GM13976 (cell line): ENCODE data around the gene GANAB.

Source experiments
- DNase-seq: peaks from one replicate; pipeline ENCODE4 v3.0.0; 2012; ENCODE audit warnings: low spot score
- in situ Hi-C: fragments of 300-500 bp; cut with MboI; formaldehyde crosslinking; loops from one replicate; pipeline ENCODE4 v1.12.0; 2022; ENCODE audit warnings: low sequenced_read_pairs, mixed read lengths, inconsistent platforms; ENCODE audit not compliant: unreplicated experiment
- TF ChIP-seq, protein P1 (sequence below): IDR thresholded peaks from 2 replicates; pipeline ENCODE4 v1.5.1; 2012; ENCODE audit warnings: borderline replicate concordance, mild to moderate bottlenecking; ENCODE audit not compliant: insufficient read depth; ENCODE audit errors: extremely low read depth, missing control alignments, control extremely low read depth

The GANAB gene

DNA sequence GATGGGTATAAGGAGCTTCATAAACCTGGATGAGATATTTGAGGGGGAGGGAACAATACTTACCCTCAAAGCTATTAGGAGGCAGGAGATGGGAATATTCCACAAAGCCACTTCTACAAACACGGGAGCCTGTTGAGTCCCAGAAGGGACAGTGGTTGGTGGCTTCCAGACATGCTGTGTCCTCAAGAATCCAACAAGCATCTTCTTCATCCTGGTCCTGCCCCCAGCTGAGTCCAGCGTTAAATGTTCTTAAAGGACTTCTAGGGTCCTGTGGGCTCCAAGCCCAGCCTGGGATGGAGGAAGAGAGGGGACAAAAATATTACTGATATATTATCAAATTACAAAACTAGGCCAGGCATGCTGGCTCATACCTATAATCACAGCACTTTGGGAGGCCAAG, 21.0 kb upstream of the GANAB start:
- DNase-seq: no peak
- TF ChIP-seq, protein P1, sequence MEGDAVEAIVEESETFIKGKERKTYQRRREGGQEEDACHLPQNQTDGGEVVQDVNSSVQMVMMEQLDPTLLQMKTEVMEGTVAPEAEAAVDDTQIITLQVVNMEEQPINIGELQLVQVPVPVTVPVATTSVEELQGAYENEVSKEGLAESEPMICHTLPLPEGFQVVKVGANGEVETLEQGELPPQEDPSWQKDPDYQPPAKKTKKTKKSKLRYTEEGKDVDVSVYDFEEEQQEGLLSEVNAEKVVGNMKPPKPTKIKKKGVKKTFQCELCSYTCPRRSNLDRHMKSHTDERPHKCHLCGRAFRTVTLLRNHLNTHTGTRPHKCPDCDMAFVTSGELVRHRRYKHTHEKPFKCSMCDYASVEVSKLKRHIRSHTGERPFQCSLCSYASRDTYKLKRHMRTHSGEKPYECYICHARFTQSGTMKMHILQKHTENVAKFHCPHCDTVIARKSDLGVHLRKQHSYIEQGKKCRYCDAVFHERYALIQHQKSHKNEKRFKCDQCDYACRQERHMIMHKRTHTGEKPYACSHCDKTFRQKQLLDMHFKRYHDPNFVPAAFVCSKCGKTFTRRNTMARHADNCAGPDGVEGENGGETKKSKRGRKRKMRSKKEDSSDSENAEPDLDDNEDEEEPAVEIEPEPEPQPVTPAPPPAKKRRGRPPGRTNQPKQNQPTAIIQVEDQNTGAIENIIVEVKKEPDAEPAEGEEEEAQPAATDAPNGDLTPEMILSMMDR: no peak
- in situ Hi-C loops: no loop called here

DNA sequence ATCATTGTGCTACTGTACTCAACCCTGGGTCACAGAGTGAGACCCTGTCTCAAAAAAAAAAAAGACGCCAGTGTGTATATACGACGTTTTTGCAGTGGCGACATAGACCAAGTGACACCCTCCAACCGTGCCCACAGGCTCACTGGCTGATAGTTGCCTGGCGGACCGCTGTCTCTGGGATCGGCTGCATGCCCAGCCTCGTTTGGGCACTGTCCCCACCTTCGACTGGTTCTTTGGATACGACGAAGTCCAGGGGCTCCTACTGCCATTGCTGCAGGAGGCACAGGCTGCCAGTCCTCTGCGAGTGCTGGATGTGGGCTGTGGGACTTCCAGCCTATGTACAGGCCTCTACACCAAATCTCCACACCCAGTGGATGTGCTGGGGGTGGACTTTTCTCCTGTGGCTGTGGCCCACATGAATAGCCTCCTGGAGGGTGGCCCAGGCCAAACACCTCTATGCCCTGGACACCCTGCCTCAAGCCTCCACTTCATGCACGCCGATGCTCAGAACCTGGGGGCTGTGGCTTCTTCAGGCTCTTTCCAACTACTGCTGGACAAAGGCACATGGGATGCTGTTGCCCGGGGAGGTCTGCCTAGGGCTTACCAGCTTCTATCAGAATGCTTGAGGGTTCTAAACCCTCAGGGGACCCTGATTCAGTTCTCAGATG, 20.0 kb upstream of the GANAB start:
- in situ Hi-C loops: no loop called here
- TF ChIP-seq, protein P1: no peak
- no peak for DNase-seq

DNA sequence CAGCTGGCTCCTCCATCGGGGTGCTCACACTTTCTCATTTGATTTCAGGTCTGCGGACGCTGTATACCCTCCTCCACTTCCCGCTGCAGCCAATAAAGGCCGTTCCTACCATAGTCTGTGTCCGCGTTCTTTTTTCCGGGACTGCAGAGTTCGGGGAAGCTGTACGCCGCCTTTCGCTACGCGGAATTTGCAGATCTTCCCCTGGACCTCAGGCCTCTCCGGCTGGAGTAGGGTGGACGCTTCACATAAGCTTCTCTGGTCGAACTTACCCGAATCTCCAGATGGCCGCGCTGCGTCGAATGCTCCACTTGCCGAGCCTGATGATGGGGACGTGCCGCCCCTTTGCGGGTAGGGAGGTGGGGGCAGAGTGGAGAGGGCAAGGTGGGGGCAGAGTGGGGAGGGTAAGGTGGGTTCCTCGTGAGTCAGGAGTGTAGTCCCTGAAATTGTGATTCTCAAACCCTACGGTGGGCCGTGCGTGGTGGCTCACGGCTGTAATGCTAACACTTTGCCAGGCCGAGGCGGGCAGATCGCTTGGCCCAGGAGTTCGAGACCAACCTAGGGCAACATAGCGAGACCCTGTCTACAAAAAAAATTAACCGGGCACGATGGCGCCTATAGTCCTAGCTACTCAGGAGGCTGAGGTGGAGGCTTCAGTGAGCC, 19.3 kb upstream of the GANAB start:
- peak; percentile 62 for DNase-seq
- in situ Hi-C loops: no loop called here

DNA sequence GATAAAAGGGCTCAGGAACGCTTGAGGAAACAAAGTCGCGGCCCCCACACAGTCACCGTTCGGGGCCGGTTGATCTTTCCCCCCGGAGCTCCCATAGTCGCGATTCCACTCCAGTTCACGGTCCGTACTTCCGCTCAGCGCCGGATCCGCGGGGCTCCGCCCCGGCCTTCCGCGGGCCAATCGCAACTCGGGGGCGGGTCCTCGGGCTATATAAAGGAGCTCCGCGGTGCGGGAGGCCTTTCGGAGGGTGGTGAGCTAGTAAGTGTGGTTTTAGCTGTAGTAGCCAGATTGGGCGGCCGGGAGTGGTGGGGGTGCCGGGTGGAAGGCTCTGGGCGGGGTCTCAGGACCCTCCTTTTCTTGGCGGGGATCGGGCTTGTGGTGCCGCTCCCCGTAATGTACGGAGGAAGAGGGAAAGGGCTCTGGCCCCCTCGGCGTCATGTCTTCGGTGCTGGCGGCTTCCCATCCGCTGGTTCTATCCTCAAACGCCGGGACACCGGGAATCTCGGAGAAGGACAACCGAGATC, 18.7 kb upstream of the GANAB start, which contains the start of the genes C11orf98 and CSKMT:
Gene C11orf98, minus strand, starts transcription at position 136 of the 524 bp plus-strand sequence. Its CDS starts 41 bp downstream, at position 95.
Gene CSKMT, plus strand, starts transcription at position 238 of the 524 bp plus-strand sequence. CDS start 568 bp downstream, outside the sequence.
- peak; percentile 96 for DNase-seq

More for the DNA sequence above, 19.3 kb upstream of the GANAB start:
- TF ChIP-seq, protein P1: no peak

GRCh38 chr11:62664405-62665074, 18.1 kb upstream of the GANAB start:
- in situ Hi-C loops: no loop called here
- DNase-seq: peak; percentile 74
- TF ChIP-seq, protein P1: no peak

More for the DNA sequence above, 18.7 kb upstream of the GANAB start, which contains the start of the genes C11orf98 and CSKMT:
- TF ChIP-seq, protein P1: no peak
- in situ Hi-C loops: no loop called here

GRCh38 chr11:62656796-62657429, 10.5 kb upstream of the GANAB start:
- DNase-seq: no peak
- in situ Hi-C loops: no loop called here
- TF ChIP-seq, protein P1: no peak
